IMR-90 (cell line): ENCODE measurements around the gene RIMBP2.

Source experiments
- BHLHE40 ChIP-seq: fragments of 150-350 bp; IDR thresholded peaks from 2 replicates; pipeline ENCODE4 v1.6.1; 2016; ENCODE audit warnings: mild to moderate bottlenecking, low read depth, low read length
- CEBPB ChIP-seq: IDR thresholded peaks from 2 replicates; pipeline ENCODE4 v1.6.1; 2012; ENCODE audit warnings: low read depth, low read length, improper control_type of control experiment
- CHD1 ChIP-seq: IDR thresholded peaks from 2 replicates; pipeline ENCODE4 v1.6.1; 2012; ENCODE audit warnings: low read depth, low read length, improper control_type of control experiment
- FOS ChIP-seq: fragments of 150-350 bp; IDR thresholded peaks from 2 replicates; pipeline ENCODE4 v1.6.1; 2016; ENCODE audit warnings: low read depth, low read length
- MAFK ChIP-seq: IDR thresholded peaks from 2 replicates; pipeline ENCODE4 v1.6.1; 2012; ENCODE audit warnings: low read depth, low read length, improper control_type of control experiment
- POLR2A ChIP-seq: IDR thresholded peaks from 2 replicates; pipeline ENCODE4 v1.6.1; 2012; ENCODE audit warnings: mild to moderate bottlenecking, low read depth, low read length
- RAD21 ChIP-seq: IDR thresholded peaks from 2 replicates; pipeline ENCODE4 v1.6.1; 2012; ENCODE audit warnings: low read length, improper control_type of control experiment
- RCOR1 ChIP-seq: IDR thresholded peaks from 2 replicates; pipeline ENCODE4 v1.6.1; 2012; ENCODE audit warnings: mild to moderate bottlenecking, low read length, improper control_type of control experiment; ENCODE audit not compliant: insufficient replicate concordance
- SMC3 ChIP-seq: fragments of 150-350 bp; IDR thresholded peaks from 2 replicates; pipeline ENCODE4 v1.6.1; 2016; ENCODE audit warnings: low read depth, mild to moderate bottlenecking, antibody characterized with exemption, low read length, moderate library complexity
- TF ChIP-seq, protein P1 (sequence below): conservative IDR thresholded peaks from 2 replicates; pipeline ENCODE4 v1.5.1; 2012; ENCODE audit warnings: mild to moderate bottlenecking, low read depth, low read length, improper control_type of control experiment
- TF ChIP-seq, protein P2 (sequence below): fragments of 150-350 bp; IDR thresholded peaks from 2 replicates; pipeline ENCODE4 v1.6.1; 2017; ENCODE audit warnings: mild to moderate bottlenecking, antibody characterized with exemption, low read length, low read depth
- TF ChIP-seq, protein P3 (sequence below): fragments of 150-350 bp; IDR thresholded peaks from 2 replicates; pipeline ENCODE4 v1.6.1; 2016; ENCODE audit warnings: low read depth, mild to moderate bottlenecking, low read length, moderate library complexity, borderline replicate concordance

DNA sequence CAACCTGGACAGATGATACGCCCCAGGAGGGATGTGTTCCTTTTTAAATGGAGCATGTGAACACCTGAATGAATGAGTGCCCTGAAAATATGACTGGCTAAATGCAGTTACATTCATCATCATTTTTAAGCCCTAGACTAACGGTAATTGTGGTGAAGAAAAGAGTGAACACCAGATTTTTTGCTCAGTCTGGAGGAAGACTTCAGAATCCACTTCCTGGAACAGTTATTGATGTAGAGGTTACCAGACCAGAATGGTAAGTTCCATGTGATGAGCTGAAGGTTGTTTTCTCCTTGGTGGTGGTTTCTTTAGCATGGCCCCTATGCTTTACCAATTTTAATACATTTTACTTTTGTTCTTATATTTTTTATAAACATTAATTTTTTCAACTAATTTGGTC lies 349.1 kb downstream of the RIMBP2 start:
- TF ChIP-seq, protein P1, sequence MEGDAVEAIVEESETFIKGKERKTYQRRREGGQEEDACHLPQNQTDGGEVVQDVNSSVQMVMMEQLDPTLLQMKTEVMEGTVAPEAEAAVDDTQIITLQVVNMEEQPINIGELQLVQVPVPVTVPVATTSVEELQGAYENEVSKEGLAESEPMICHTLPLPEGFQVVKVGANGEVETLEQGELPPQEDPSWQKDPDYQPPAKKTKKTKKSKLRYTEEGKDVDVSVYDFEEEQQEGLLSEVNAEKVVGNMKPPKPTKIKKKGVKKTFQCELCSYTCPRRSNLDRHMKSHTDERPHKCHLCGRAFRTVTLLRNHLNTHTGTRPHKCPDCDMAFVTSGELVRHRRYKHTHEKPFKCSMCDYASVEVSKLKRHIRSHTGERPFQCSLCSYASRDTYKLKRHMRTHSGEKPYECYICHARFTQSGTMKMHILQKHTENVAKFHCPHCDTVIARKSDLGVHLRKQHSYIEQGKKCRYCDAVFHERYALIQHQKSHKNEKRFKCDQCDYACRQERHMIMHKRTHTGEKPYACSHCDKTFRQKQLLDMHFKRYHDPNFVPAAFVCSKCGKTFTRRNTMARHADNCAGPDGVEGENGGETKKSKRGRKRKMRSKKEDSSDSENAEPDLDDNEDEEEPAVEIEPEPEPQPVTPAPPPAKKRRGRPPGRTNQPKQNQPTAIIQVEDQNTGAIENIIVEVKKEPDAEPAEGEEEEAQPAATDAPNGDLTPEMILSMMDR: no peak
- TF ChIP-seq RAD21 (no peak), POLR2A (no peak), MAFK (no peak), BHLHE40 (no peak), CEBPB (no peak), CHD1 (no peak), FOS (no peak), RCOR1 (no peak), SMC3 (no peak)
- TF ChIP-seq, protein P2, sequence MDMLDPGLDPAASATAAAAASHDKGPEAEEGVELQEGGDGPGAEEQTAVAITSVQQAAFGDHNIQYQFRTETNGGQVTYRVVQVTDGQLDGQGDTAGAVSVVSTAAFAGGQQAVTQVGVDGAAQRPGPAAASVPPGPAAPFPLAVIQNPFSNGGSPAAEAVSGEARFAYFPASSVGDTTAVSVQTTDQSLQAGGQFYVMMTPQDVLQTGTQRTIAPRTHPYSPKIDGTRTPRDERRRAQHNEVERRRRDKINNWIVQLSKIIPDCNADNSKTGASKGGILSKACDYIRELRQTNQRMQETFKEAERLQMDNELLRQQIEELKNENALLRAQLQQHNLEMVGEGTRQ: no peak
- TF ChIP-seq, protein P3, sequence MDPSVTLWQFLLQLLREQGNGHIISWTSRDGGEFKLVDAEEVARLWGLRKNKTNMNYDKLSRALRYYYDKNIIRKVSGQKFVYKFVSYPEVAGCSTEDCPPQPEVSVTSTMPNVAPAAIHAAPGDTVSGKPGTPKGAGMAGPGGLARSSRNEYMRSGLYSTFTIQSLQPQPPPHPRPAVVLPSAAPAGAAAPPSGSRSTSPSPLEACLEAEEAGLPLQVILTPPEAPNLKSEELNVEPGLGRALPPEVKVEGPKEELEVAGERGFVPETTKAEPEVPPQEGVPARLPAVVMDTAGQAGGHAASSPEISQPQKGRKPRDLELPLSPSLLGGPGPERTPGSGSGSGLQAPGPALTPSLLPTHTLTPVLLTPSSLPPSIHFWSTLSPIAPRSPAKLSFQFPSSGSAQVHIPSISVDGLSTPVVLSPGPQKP: no peak
